Suppressor macrophage treated with lipopolysaccharide for 1 hour (primary cell): Measurements from ENCODE around the gene DCAF4.
A peak's percentile ranks its signal among the peaks of the same experiment; 100 is the strongest.

Source experiments
- DNase-seq, 3 donors: peaks; one replicate each; pipeline ENCODE4 v3.0.0-alpha.2; 2020 to 2022

The DCAF4 gene, protein sequence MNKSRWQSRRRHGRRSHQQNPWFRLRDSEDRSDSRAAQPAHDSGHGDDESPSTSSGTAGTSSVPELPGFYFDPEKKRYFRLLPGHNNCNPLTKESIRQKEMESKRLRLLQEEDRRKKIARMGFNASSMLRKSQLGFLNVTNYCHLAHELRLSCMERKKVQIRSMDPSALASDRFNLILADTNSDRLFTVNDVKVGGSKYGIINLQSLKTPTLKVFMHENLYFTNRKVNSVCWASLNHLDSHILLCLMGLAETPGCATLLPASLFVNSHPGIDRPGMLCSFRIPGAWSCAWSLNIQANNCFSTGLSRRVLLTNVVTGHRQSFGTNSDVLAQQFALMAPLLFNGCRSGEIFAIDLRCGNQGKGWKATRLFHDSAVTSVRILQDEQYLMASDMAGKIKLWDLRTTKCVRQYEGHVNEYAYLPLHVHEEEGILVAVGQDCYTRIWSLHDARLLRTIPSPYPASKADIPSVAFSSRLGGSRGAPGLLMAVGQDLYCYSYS

DNA sequence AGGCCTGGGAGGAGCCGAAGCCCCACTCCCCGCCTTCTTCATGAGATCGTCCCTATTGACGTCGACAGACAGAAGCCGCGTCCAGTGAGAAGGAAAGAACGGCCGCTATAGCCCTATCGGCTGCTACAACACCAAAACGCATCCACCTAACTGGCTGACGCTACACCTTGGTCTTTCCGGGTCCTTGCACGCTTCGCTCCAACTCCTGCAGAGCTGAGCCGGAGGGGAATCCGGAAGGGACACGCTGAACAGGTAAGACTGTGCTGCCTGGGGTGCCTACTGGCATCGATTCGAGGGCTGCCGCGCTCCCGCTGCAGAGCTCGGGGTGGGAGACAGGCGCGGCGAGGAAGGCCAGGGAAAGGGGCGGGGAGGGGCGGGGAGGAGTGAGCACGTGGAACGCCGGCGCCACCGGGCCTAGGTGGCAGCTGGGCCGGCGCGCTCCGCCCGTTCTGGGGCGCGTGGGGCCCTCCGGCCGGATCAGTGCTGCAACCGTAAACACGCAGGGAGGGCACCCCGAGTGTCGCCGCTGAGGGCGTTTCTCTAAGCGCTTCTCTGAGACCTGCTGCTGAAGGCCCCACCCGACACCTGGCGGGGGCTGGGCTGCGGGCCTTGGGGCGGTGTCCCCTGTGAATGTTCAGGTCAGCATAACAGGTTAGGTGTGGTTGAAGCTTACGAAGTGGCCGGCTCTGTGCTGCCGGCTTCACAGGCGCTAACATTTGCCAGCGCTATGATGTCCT, at the start of gene DCAF4:
Gene DCAF4 (plus strand): TSS at position 173 of the 737 bp plus-strand sequence. CDS start 11,515 bp downstream, outside the sequence.
- peak; percentile 97 for DNase-seq

DNA sequence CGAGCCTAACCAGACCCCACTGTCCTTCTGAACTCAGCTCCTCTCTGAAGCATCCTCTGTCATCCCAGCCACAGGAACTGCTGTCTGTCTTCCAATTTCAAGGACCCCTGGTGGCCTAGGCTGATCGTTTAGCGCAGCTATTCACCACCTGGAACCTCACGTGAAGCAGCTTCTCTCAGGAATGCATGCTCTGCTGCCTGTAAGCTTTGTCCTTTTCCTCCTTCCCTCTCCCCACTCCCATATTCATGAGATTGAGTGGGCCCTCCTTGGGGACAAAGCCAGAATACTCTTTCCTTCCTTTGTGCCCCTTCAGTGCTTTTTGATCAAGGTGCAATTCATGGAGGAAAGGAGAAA, 49.6 kb upstream of the DCAF4 start:
- DNase-seq, result no peak

DNA sequence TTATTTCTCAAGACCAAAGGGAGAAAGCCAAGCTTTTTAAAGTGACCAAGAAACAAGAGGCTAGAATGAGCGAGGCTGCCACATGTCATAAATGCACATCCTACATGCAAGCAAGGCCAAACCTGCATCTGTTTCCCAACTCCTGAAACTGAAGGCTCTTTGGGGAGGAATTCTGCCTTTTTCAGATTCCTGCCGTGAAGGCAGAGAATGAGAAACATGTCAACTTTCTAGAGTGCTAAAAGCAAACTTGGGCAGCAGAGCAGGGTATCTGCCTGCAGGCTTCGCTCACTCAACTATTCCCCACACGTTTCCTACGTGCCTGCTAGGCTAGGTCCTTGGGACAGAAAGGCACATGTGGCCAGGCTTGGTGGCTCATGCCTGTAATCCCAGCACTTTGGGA, 47.5 kb upstream of the DCAF4 start:
- no peak for DNase-seq

DNA sequence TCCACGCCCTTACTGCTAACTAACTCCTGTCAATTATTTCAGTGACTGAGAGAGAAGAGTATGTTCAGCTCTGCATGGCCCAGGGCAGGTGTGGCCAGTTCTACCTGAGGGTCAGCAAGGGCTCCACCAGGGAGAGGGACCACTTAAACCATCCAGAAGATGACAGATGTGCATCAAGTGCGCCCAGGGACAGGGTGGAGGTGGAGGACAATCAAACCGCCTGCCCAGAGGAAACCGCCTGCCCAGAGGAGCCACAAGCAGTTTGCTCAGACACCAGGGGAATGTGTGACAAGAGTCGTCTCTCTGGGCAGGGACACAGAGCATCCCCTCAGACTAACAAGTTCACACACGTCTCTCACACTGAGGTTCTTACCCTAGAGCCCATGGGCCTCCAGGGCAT, 46.8 kb upstream of the DCAF4 start:
- no peak for DNase-seq

DNA sequence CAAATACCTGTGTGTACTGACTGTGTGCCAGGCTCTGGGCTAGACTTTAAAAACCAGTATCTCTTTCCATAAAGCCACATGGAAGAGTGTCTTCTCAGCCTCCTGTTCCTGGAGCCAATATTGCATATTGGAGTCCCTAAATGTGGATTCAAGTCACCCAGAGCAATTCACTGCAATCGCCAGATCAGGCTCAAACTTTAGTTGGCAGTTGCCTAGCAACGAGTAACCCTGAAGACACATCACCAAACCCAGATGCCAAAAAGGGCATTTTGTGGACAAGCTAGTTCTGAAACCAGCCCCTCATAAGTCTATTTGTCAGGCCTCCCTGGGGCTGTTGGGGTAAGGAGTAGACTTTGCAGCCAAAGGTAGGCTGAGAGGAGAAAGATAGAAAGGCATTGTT, 46.1 kb upstream of the DCAF4 start:
- DNase-seq, result no peak

DNA sequence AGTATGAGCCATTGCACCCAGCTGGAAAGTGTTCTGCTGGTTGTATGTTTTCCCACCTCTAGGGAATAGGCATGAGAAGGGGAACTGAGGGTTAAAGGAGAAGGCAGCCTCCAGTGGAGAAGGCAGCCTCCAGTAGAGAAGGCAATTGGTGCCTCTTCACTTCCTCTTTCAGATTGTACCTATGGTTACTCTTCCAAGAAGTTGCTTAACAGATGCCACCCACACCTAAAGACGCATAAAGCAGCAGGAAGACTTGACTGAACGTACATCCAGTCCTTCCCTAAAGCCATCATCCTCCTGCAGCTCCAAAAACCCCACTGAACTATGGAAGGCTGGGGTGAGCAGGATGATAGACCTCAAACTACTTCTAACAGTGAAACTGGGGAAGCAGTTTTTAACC, 45.4 kb upstream of the DCAF4 start:
- peak; percentile 35 to 58 (median 45) for DNase-seq

DNA sequence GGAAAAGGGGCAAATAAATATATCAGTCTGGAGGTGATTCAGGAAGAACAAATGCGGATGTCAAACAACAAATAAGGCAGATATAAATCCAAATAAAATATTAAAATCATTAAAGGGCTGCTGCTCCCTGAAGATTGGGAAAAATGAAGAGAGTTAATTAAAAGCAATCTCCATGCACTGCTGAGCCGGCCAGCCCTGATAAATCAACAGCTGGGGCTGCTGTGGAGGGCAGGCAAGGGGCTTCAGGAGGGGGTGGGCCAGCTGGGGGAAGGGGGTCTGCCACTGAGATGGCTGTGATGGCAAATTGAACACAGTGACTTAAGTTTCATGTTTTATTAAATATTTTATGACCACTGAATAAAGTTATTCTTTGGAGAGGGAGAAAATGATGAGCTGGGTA, 44.7 kb upstream of the DCAF4 start:
- no peak for DNase-seq

DNA sequence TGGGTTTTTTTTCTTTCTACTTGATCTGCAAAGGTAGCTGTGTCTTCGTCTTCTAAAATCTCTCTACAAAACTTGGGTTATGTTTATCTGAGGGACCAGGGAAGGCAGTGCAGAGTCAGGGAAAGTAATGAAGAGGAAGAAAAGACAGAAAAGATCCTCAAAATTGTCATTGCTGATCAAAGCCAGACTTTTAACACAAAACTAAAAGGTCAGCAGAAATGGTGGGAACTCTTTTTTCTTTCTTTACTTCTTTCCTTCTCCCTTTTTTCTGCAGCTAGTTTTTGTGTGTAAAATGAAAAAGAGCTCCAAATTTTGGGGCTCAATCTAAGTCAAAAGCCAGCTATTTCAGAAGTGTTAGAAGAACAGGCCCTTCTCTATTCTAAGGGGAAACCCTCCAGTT, 44.2 kb upstream of the DCAF4 start:
- no peak for DNase-seq

DNA sequence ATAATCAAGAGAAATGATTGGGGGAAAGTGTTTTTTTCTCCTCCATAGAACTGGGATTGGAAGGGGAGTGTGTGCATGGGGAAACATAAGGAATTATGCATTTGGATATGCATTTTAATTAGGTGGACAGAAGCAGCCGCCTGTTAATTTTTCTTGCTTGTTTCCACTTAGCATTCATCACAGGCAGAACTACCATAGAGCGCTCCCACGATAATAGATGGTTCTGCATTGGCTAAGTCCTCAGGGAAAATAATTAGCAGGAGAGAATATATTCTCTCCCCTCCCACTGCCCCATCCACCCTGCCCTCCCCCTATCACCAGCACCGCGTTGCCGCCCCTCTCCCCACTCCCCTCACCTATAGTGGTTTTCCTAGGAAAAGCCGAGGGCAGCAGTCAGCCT, 43.8 kb upstream of the DCAF4 start:
- no peak for DNase-seq

DNA sequence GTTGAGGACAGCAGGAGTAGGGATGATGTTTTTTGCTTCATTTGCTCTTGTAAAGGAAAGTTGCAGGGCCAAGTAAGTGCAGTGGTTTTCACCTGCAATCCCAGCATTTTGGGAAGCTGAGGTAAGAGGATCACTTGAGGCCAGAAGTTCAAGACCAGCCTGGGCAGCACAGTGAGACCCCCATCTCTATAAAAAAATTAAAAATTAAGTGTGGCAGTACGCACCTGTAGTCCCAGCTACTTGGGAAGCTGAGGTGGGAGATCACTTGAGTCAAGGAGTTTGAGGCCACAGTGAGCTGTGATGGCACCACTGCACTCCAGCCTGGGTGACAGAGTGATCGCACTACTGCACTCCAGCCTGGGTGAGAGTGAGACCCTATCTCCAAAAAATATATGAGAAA, 43.2 kb upstream of the DCAF4 start:
- no peak for DNase-seq

DNA sequence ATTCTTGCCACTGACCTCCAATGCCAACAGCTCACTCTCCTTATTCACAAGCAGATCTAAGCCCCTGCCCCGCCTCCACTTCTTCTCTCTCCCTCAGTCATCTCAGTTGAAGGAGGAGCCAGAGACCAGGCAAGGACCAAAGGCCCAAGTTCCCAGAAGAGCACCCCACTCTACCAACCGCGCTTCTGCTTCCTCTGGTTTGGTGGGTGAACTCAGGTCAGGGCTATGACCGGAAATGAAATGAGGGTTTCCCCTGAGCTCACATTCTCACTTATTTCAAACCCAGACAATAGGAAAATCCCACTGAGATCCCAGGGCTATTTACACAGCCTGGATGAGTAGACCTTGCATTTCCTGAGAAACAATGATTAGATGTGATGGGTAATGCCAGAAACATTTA, 42.3 kb upstream of the DCAF4 start:
- DNase-seq, result peak; percentile 65 to 83 (median 78)

DNA sequence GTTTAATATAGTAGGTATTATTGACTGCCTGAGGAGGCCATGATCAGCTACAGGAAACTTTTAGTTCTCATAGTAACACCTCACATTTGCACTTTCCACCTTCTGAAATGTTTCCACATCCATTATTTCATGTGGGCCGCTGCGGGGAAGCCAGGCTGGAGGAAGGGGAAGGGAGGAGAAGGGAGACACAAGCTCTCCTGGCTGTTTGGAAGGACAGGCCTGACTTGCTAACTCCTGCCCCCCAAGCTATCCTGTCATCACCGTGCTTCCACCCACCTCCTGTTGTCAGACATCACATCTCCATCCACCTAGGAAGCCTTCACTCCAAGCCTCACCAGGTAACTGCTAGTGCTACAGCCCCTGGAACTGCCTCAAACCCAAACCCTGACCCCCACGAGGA, 41.9 kb upstream of the DCAF4 start:
- DNase-seq, result no peak

DNA sequence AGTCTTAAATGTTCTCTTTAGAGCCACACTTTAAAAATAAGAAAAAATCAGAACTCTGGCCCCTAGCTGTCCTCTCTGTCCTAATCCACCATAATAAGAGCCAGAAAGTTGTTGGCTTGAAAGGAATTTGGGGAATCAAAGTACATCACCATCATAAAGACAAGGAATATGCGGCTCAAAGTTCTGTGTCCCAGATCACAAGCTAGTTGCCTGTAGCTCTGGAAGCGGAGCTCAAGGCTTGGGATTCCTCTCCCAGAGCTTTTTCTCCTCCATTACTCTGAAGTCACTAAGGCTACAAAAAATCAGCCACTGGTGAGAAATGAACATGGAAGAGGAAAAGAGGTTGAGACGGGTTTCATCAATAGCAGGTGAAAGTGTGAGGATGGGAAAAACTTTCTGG, 38.8 kb upstream of the DCAF4 start:
- no peak for DNase-seq

DNA sequence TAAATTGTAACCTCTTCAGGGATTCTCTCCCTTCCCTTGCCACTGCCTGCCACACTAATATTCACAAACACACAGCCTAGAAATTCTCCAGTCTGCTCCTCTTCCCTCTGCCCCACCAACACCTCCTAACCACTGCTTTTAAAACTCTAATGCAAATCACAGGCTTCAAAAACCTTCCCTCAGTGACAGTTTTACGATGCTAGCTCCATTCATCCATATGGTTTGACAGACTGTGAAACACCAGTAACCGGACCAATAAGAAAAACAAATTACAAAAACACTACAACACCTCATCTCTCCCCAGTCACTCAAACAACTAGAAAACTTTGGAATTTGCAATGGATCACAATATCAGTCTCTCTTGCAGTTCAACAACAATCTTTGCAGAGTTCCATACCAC, 38.1 kb upstream of the DCAF4 start:
- DNase-seq, result no peak

DNA sequence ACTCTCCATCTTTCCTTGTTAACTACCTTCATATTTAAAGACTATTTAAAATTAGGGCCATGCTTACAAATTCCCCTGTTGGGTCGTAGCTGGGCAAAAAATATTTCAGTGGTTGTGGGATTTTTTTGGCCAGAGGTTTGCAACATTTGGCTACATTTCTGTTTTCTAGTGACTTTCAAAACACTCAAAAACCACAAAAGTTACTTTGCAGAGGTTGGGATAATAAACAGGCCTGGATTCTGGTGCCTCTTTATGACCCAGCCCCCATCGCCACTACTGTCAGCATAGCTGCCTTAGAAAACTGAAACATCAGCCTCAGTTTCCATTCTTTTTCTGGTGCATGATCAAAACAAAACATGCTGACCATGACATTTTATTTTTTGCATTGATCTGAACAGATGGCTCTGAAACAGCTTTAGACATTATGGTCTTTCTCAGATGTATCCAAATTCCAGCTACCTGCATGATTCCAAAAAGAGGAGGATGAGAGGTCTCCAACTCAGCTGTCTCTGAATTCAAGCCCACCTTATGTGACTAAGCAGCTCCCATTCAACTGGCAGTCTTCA, 37.5 kb upstream of the DCAF4 start:
- DNase-seq, result no peak

DNA sequence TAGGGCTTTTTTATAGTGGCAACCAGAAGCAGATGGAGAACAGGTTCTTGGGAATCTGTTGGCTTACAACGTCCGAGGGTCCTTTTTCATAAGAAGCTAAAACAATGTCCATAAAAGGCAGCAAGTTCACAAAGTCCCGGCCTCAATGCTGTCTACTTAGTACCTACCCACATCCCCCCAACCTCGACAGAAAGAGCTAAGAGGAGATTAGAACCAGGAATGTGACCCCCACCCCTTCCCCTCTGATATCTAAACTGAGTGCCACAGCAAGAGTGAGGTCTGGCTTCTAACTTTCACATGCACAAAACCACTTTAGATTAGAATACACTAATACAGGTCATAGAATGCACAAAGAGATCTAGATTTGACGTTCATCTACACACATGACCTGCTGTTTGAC, 36.9 kb upstream of the DCAF4 start:
- no peak for DNase-seq

DNA sequence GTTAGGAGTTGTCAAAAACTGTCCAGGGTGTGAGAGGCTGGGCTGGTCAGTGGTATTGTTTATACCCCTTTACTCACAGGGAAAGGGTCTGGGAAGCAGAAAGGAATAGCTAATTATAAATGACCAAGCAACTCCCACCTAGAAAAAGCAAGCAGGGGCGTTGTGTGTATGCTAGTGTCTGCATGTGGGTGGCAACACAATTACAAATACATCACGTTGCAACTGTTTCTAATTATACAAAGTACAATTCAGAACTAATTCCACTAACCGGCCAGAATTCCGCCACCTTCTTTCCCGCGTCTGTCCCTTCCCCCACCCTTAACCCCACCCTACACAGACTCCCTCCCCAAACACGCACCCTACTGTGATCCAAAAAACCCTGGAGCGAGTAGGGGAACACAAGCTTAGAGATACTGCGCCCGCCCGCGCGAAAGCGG, 34.6 kb upstream of the DCAF4 start:
- DNase-seq, result peak in 1 of 3 donors; percentile 7

DNA sequence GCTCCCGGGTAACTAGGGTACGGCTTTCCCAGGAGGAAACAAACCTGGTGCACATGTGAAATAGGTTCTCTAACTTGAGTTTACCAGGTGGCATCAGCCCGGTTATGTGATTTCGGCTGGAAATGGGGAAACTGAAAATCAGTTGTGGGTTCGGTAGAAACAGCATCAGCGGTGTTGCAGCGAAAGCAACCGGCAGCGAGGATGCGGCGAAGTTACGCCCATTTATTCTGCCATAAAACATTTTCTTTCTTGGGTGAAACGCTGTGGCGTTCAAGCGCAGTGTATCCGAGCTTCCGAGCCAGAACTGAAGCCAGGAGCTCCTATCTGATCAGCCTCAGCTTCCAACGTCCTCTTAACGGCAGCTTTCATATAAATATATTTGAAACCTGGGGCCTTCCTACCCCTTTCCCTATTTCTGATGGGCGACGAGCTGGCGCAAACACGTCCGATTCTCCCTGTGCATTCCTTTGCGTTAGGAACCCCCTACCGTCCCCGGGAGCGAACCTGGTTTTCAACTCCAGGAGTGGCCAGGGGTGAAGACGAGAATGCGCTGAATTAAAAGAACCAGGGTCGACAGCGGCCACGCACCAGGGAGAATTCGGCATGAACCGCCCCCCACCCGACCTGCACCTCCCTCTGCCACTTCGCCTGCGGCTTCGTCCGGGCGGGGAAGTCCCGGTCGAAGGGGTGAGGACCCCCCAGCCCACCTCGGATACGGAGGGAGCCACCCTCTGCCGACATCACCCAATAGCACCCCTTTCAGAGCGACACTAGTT, 34.0 kb upstream of the DCAF4 start:
- DNase-seq, result peak in 2 of 3 donors; percentile 9 to 20

DNA sequence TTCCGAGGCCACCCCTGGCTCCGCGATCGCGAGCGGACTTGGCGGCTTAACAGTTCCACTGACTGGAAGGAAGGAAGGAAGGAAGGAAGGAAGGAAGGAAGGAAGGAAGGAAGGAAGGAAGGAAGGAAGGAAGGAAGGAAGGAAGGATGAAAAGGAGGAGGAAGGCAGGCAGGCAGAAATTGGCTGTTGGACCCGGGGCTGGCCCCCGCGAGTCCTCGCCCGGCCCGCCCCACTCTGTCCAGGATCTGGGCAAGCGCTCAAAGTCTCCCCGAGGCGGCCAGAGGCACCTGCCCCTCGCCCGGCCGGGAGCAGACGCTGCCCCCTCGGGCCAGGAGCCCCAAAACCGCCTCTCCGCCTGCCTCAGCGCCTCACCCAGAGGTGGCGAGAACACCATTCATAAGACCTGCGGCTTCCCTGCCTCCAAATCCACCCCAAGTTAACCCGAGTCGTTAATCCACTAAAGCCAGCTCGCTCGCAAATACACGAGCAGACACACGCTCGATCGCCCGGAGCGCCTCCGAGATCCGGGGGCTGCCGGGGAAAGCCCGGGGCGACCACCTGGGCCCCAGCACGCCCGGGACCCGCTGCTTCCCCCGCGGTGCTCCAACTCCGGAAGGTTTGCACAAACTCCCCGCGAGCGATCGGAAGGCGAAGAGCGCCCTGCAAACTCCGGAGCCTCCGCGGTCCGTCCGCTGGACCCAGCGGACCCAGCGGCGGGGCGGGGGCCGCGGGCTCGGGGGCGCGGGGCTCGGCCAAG, 33.2 kb upstream of the DCAF4 start:
- peak in 2 of 3 donors; percentile 20 to 41 for DNase-seq

DNA sequence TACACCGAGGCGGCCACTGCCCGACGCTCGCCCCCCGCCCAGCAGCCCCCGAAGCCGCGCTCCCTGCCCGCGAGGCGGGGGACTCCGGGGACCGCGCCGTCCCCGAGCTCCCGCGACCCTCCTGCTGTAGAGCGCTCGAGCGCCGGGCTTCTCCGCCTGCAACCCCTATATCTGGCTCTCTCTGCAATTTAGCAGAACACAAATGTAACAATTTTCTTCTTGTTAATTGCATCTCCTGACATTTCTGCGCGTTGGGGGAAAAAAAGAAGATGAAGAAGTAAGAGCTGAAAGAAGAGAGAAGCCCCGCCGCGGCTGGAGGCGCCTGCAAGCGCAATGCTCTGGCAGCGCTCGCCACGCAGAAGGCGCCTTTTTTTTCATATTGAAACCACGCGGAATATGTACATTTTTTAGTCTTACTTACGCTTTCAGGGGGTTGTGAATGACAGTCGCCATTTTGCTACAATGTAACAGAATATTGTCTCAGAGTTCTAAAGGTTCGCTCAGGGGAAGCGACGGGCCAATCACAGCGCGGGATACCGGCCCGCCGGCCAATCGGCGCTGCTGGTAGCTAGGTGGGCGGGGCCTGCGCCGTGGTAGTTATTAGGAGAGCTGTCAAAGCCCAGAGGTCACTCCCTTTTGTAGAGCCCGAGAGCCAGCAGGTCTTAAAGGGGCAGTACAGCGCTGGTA, 32.5 kb upstream of the DCAF4 start, which contains the start of gene DPF3:
Gene DPF3 (minus strand): TSS at position 466 of the 687 bp plus-strand sequence. CDS start 13 bp downstream, at position 453.
- peak; percentile 97 to 98 (median 97) for DNase-seq

DNA sequence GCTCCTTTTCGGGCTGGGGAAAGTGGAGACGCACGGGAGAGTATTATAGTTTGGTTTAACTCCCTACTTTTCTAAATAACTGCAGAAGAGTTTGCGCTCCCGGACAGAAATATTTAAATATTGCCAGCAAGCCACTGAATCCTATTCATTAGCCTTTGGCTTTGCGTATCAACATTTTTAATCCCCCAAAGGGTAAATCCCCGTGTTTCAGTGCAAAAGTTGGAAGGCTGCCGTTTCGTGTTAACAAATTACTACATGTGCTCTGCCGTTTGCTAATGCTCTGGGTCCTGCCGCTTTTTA, 32.0 kb upstream of the DCAF4 start:
- DNase-seq, result no peak
